ENCODE results near the gene QRSL1. TPM values are rescaled to one million over a fixed set of nuclear protein-coding genes. Genes with fewer than 3 reads are reported as not detected.

QRSL1 gene
- total and polyA plus RNA-seq, 10 of the 15 experiments (the other 5 are each of a cell fraction or from before 2014, with no cell fraction given) = 11.9 to 23.5 (median 15.5) TPM

DNA sequence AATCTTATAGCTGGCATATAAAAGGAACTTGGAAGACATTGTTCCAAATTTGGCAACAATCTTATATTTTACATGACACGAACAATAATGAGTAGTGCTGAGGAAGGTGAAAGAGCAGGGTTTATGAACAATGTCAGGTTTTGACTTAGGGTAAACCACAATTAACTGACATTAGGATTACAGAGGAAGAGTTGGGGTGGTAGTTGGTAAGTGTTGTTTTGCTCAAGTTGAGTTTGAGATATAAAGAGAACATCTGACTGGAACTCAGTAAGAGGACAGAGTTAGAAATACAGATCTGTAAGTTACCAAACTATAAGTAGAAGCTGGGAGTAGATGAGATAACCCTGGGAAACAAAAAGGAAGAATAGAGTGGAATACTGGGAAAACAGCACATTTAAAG, 15.2 kb upstream of the QRSL1 start:
- H3K4me3 ChIP-seq = no peak overlapping the region

More for the DNA sequence above, 15.2 kb upstream of the QRSL1 start:
- WGBS (ENCODE audit: insufficient coverage, insufficient replicate concordance, low lambda C conversion rate, missing lambda C conversion rate) = 54% methylated on average over 1 of the region's 1 CpG
- Histone ChIP-seq H3K4me1 (ENCODE audit: control insufficient read depth, insufficient read depth, low read length) (peaks cover 4% of the 10 kb centered on the region; the same call in 1 of the 2 replicates), H4K20me1 (ENCODE audit: control insufficient read depth, insufficient read depth) (no peaks in the 10 kb centered on the region), H3K36me3 (ENCODE audit: control insufficient read depth in 2 of 2, insufficient read depth in 2 of 2, low read length in 1 of 2) (0 out of 4 replicates have a peak, but pooled peaks cover 0 to 6% of the 10 kb centered on the region in 2 experiments), H3K27ac (ENCODE audit: control insufficient read depth, insufficient read depth) (no peak overlapping the region), H3K9me3 (replicated peaks; ENCODE audit: control insufficient read depth, insufficient read depth, low read length) (no peaks in the 10 kb centered on the region), H3K79me2 (ENCODE audit: control insufficient read depth, insufficient read depth, low read length) (no peaks in the 10 kb centered on the region), H3K9ac (ENCODE audit: control insufficient read depth, insufficient read depth, low read length) (no peak overlapping the region), H2AFZ (ENCODE audit: control insufficient read depth, low read depth, low read length) (no peak overlapping the region), H3K4me2 (ENCODE audit: control insufficient read depth, insufficient read depth) (no peak overlapping the region), H3K27me3 (replicated peaks in 1 of 2; ENCODE audit: control insufficient read depth in 2 of 2, insufficient read depth in 2 of 2, low read length in 1 of 2) (no peaks in the 10 kb centered on the region)
- no TSS peak for BruUV-seq (replicated peaks)
- no peak for ATAC-seq
- ChIA-PET POLR2A (interaction anchor here (0.7 to 1.2 kb wide), 3 partner anchors 12 to 320 kb away, joined by 3 to 4 read pairs (median 3); no protein-coding TSS in a partner anchor), SMC1A (ENCODE audit: uncharacterized antibody, unreplicated experiment) (interaction anchor here (0.8 to 2.6 kb wide), 4 partner anchors 24 to 365 kb away, joined by 3 to 10 read pairs (median 4); no protein-coding TSS in a partner anchor), RAD21 (ENCODE audit: unreplicated experiment) (interaction anchor here (0.9 to 2.0 kb wide), 2 partner anchors 53 to 365 kb away, joined by 3 to 7 read pairs; no protein-coding TSS in a partner anchor), CTCF (interaction anchor here (1.1 to 1.3 kb wide), 2 partner anchors 11 to 365 kb away, joined by 6 read pairs; no protein-coding TSS in a partner anchor)
- intact Hi-C loops (cut with micrococcal nuclease; ENCODE audit: unreplicated experiment) = no loop called here
- TF ChIP-seq HDGF (IDR thresholded peaks at IDR 0.05) = no peak
- no peak for TF ChIP-seq SMAD5 (IDR thresholded peaks at IDR 0.05; ENCODE audit: low read depth)
- TF ChIP-seq, protein P1, sequence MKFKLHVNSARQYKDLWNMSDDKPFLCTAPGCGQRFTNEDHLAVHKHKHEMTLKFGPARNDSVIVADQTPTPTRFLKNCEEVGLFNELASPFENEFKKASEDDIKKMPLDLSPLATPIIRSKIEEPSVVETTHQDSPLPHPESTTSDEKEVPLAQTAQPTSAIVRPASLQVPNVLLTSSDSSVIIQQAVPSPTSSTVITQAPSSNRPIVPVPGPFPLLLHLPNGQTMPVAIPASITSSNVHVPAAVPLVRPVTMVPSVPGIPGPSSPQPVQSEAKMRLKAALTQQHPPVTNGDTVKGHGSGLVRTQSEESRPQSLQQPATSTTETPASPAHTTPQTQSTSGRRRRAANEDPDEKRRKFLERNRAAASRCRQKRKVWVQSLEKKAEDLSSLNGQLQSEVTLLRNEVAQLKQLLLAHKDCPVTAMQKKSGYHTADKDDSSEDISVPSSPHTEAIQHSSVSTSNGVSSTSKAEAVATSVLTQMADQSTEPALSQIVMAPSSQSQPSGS (IDR thresholded peaks at IDR 0.05; ENCODE audit: low read length) = no peak
- no peak for TF ChIP-seq SREBF1 (IDR thresholded peaks at IDR 0.05; ENCODE audit: low read length)
- no peak for TF ChIP-seq JUNB (IDR thresholded peaks at IDR 0.05)
- DNase-seq (ENCODE audit: low read depth, low spot score) = no peak
- FAIRE-seq = no peak
- in situ Hi-C loops (cut with MboI) = no loop called here

Measured in GM12878 (cell line).